Gastrocnemius medialis (tissue), 4 donors: Measurements from ENCODE around the gene WNT8A. TPM values are rescaled to one million over a fixed set of nuclear protein-coding genes. Genes with fewer than 3 reads are reported as not detected.
A peak's percentile ranks its signal among the peaks of the same experiment; 100 is the strongest.
"Not testable (repeated sequence)": the region's sequence is repeated elsewhere in the genome, so short reads cannot be mapped to it uniquely, and the experiment has no call there.

Experiments used
- ATAC-seq, 2 donors: fragments of 150-250 bp; one replicate each; pipeline ENCODE4 v1.9.1; 2016
- DNase-seq, 2 donors: peaks; one replicate each; pipeline ENCODE4 v3.0.0-alpha.2; 2019
- H3K27ac ChIP-seq, 4 donors: fragments of 200-600 bp; sonication (generic); 1 replicate in 1 of 4; 2 replicates in 3 of 4; pipeline ENCODE4 v1.5.1; 2016 to 2018; ENCODE audit warnings: mild to moderate bottlenecking in 2 of 4, moderate library complexity in 1 of 4
- H3K27me3 ChIP-seq, 3 donors: fragments of 200-600 bp; sonication (generic) in 2 of 3; 1 replicate in 1 of 3; 2 replicates in 2 of 3; pipeline versions ENCODE4 v1.5.1 to v1.6.0; 2016 to 2019; ENCODE audit warnings: mild to moderate bottlenecking in 1 of 3, moderate library complexity in 1 of 3
- H3K36me3 ChIP-seq, 2 donors: fragments of 200-600 bp; sonication (generic) in 1 of 2; one replicate each; pipeline ENCODE4 v1.5.1; 2017 to 2018
- H3K4me1 ChIP-seq, 2 donors: fragments of 200-600 bp; sonication (generic) in 1 of 2; one replicate each; pipeline ENCODE4 v1.5.1; 2016 to 2017; ENCODE audit warnings: mild to moderate bottlenecking in 2 of 2
- H3K4me3 ChIP-seq, 4 donors: fragments of 200-600 bp; sonication (generic) in 3 of 4; 1 replicate in 1 of 4; 2 replicates in 3 of 4; pipeline ENCODE4 v1.5.1; 2016 to 2019; ENCODE audit warnings: mild to moderate bottlenecking in 2 of 4
- H3K9me3 ChIP-seq, 3 donors: fragments of 200-600 bp; sonication (generic) in 2 of 3; 1 replicate in 1 of 3; 2 replicates in 2 of 3; pipeline ENCODE4 v1.5.1; 2016 to 2019
- CTCF ChIP-seq, 5 experiments: fragments of 450-650 bp in 3 of 5; fragments of 200-600 bp in 2 of 5; sonication (generic) in 2 of 5; IDR thresholded peaks in 4 of 5; conservative IDR thresholded peaks in 1 of 5; 1 replicate in 4 of 5; 2 replicates in 1 of 5; pipeline ENCODE4 v1.5.1; 2016 to 2019; ENCODE audit warnings: antibody characterized with exemption in 5 of 5, mild to moderate bottlenecking in 3 of 5, moderate library complexity in 3 of 5
- POLR2A ChIP-seq, 2 donors: fragments of 450-650 bp; IDR thresholded peaks; one replicate each; pipeline ENCODE4 v1.6.1; 2017; ENCODE audit warnings: antibody characterized with exemption in 2 of 2, mild to moderate bottlenecking in 2 of 2, moderate library complexity in 2 of 2
- in situ Hi-C, 4 donors: fragments of 200-750 bp; cut with MboI; loops; one replicate each; pipeline versions ENCODE4 v1.15.0 to v1.8.0; 2017; ENCODE audit warnings: low sequenced_read_pairs in 4 of 4
- intact Hi-C: fragments of 100-400 bp; cut with DNase I; formaldehyde crosslinking; loops from one replicate; pipeline ENCODE4 v1.15.1; 2023; ENCODE audit warnings: low total_unique reads
- total RNA-seq, 4 donors: library from RNA; depleted of rRNA; stranded (reverse); fragments of >200 nt; gene quantifications; one replicate each; pipeline versions ENCODE4 v1.1.0 to v1.2.3, GENCODE V29; 2016

Gene WNT8A
- total RNA-seq, 4 donors from 2014 or later = 0.51 TPM; not detected in 3

- no peaks in the 10 kb centered on the region for H3K9me3 ChIP-seq
- ATAC-seq (peak; percentile 72 to 90), DNase-seq (peak; percentile 21 to 56)
- no peak overlapping the region for H3K27ac ChIP-seq
- H3K4me3 ChIP-seq = no peak overlapping the region
- in situ Hi-C loops (no loop called here), intact Hi-C loops (loop anchor here (1.0 kb wide), 1 partner anchor 33 kb away; no protein-coding TSS in a partner anchor)
- no peaks in the 10 kb centered on the region for H3K36me3 ChIP-seq
- H3K4me1 ChIP-seq = no peaks in the 10 kb centered on the region
- TF ChIP-seq CTCF (IDR thresholded peaks at IDR 0.05 in 4 of 5, conservative IDR thresholded peaks at IDR 0.05 in 1 of 5) (peak; percentile 40 to 73 (median 65)), POLR2A (IDR thresholded peaks at IDR 0.05) (no peak)
- no peaks in the 10 kb centered on the region for H3K27me3 ChIP-seq
Observed at GRCh38 chr5:138068742-138069600, 14.9 kb upstream of the WNT8A start.

GRCh38 chr5:138070026-138070425 is 13.8 kb upstream of the WNT8A start:
- ATAC-seq, DNase-seq, in situ Hi-C loops, H3K27ac ChIP-seq, H3K4me3 ChIP-seq, H3K36me3 ChIP-seq, H3K9me3 ChIP-seq, intact Hi-C loops, H3K4me1 ChIP-seq, H3K27me3 ChIP-seq: not testable (repeated sequence)

GRCh38 chr5:138077064-138077696 is 6.7 kb upstream of the WNT8A start:
- no peak overlapping the region for H3K4me3 ChIP-seq
- no peak overlapping the region for H3K27ac ChIP-seq
- ATAC-seq = peak; percentile 47 to 62
- no peaks in the 10 kb centered on the region for H3K36me3 ChIP-seq
- peak; percentile 6 to 33 for DNase-seq
- TF ChIP-seq CTCF (IDR thresholded peaks at IDR 0.05 in 4 of 5, conservative IDR thresholded peaks at IDR 0.05 in 1 of 5) = peak; percentile 36 to 78 (median 64)
- no peak for TF ChIP-seq POLR2A (IDR thresholded peaks at IDR 0.05)
- intact Hi-C loops (loop anchor here (1.0 kb wide), 1 partner anchor 56 kb away; no protein-coding TSS in a partner anchor), in situ Hi-C loops (no loop called here)
- H3K27me3 ChIP-seq = no peaks in the 10 kb centered on the region
- no peaks in the 10 kb centered on the region for H3K4me1 ChIP-seq
- H3K9me3 ChIP-seq = no peaks in the 10 kb centered on the region

GRCh38 chr5:138078006-138078643 is 5.7 kb upstream of the WNT8A start:
- DNase-seq = no peak
- H3K27me3 ChIP-seq = no peaks in the 10 kb centered on the region
- H3K4me1 ChIP-seq = no peaks in the 10 kb centered on the region
- H3K9me3 ChIP-seq = no peaks in the 10 kb centered on the region
- in situ Hi-C loops = no loop called here
- intact Hi-C loops = no loop called here
- no peak overlapping the region for H3K4me3 ChIP-seq
- H3K27ac ChIP-seq = no peak overlapping the region
- ATAC-seq = no peak
- TF ChIP-seq POLR2A (IDR thresholded peaks at IDR 0.05) (no peak), CTCF (IDR thresholded peaks at IDR 0.05 in 4 of 5, conservative IDR thresholded peaks at IDR 0.05 in 1 of 5) (no peak)
- H3K36me3 ChIP-seq = no peaks in the 10 kb centered on the region

- in situ Hi-C loops = no loop called here
- DNase-seq (no peak), ATAC-seq (no peak)
- no peaks in the 10 kb centered on the region for H3K9me3 ChIP-seq
- H3K27ac ChIP-seq = no peak overlapping the region
- intact Hi-C loops = no loop called here
- H3K4me3 ChIP-seq = no peak overlapping the region
- no peak for TF ChIP-seq POLR2A (IDR thresholded peaks at IDR 0.05)
- TF ChIP-seq CTCF (IDR thresholded peaks at IDR 0.05 in 4 of 5, conservative IDR thresholded peaks at IDR 0.05 in 1 of 5) = no peak
- no peaks in the 10 kb centered on the region for H3K36me3 ChIP-seq
- H3K4me1 ChIP-seq = no peaks in the 10 kb centered on the region
- H3K27me3 ChIP-seq = no peaks in the 10 kb centered on the region
Observed at GRCh38 chr5:138082033-138082432, 1.8 kb upstream of the WNT8A start.
